GM10847 (cell line): Measurements from ENCODE around the gene HOXB2.

Source experiments
- POLR2A ChIP-seq: IDR thresholded peaks from 2 replicates; pipeline ENCODE4 v1.6.1; 2011; ENCODE audit not compliant: insufficient read length; ENCODE audit errors: extremely low read depth

Gene HOXB2

GRCh38 chr17:48562934-48563333 is 18.0 kb upstream of the HOXB2 start:
- no peak for TF ChIP-seq POLR2A

- TF ChIP-seq POLR2A, result no peak
Measured at GRCh38 chr17:48561884-48562810, 17.2 kb upstream of the HOXB2 start.

GRCh38 chr17:48559840-48560817 is 15.2 kb upstream of the HOXB2 start:
- no peak for TF ChIP-seq POLR2A

- no peak for TF ChIP-seq POLR2A
Measured at GRCh38 chr17:48559122-48559839, 14.4 kb upstream of the HOXB2 start.

GRCh38 chr17:48558831-48559121 is 13.9 kb upstream of the HOXB2 start:
- no peak for TF ChIP-seq POLR2A

- TF ChIP-seq POLR2A, result no peak
Measured at GRCh38 chr17:48558057-48558830, 13.3 kb upstream of the HOXB2 start.

GRCh38 chr17:48556576-48557401 is 11.9 kb upstream of the HOXB2 start:
- no peak for TF ChIP-seq POLR2A

- TF ChIP-seq POLR2A, result no peak
Measured at GRCh38 chr17:48556229-48556575, 11.3 kb upstream of the HOXB2 start.

- no peak for TF ChIP-seq POLR2A
Measured at GRCh38 chr17:48555258-48556228, 10.6 kb upstream of the HOXB2 start.

GRCh38 chr17:48554412-48555257 is 9.7 kb upstream of the HOXB2 start:
- TF ChIP-seq POLR2A, result no peak

GRCh38 chr17:48553826-48554225 is 8.9 kb upstream of the HOXB2 start:
- no peak for TF ChIP-seq POLR2A

- TF ChIP-seq POLR2A, result no peak
Measured at GRCh38 chr17:48553190-48553547, 8.3 kb upstream of the HOXB2 start.
